Measurements from ENCODE around the gene CLIC3.

Gene CLIC3

GRCh38 chr9:137018761-137019559, 22.6 kb upstream of the CLIC3 start:
- no peak for DNase-seq

GRCh38 chr9:137017791-137018497, 21.6 kb upstream of the CLIC3 start:
- no peak for DNase-seq

GRCh38 chr9:137017071-137017470, 20.7 kb upstream of the CLIC3 start:
- DNase-seq, result no peak

GRCh38 chr9:137016436-137016835, 20.1 kb upstream of the CLIC3 start:
- DNase-seq, result no peak

GRCh38 chr9:137015976-137016375, 19.6 kb upstream of the CLIC3 start:
- DNase-seq, result no peak

- DNase-seq, result no peak
Observed at GRCh38 chr9:137015540-137015930, 19.2 kb upstream of the CLIC3 start.

- no peak for DNase-seq
Observed at GRCh38 chr9:137014776-137015539, 18.6 kb upstream of the CLIC3 start.

GRCh38 chr9:137014166-137014565, 17.8 kb upstream of the CLIC3 start:
- DNase-seq, result no peak

GRCh38 chr9:137013571-137013940, 17.2 kb upstream of the CLIC3 start:
- DNase-seq, result no peak

- no peak for DNase-seq
Observed at GRCh38 chr9:137012694-137013570, 16.6 kb upstream of the CLIC3 start.

GRCh38 chr9:137011907-137012675, 15.7 kb upstream of the CLIC3 start:
- DNase-seq, result no peak

- DNase-seq, result no peak
Observed at GRCh38 chr9:137011156-137011555, 14.8 kb upstream of the CLIC3 start.

GRCh38 chr9:137009938-137010732, 13.8 kb upstream of the CLIC3 start:
- DNase-seq, result no peak

- no peak for DNase-seq
Observed at GRCh38 chr9:137009217-137009616, 12.8 kb upstream of the CLIC3 start.

GRCh38 chr9:137008312-137008711, 11.9 kb upstream of the CLIC3 start:
- no peak for DNase-seq

GRCh38 chr9:137007816-137008270, 11.5 kb upstream of the CLIC3 start:
- DNase-seq, result no peak

- DNase-seq, result peak in 1 of 56 donors; percentile 7
Observed at GRCh38 chr9:137007108-137007815, 10.9 kb upstream of the CLIC3 start.

- DNase-seq, result peak in 1 of 56 donors; percentile 12
Observed at GRCh38 chr9:137006116-137007003, 10.0 kb upstream of the CLIC3 start.

Measured in amygdala (tissue), 56 donors.